LoVo (cell line): Measurements from ENCODE around the gene SHLD2.
"Not testable (repeated sequence)": the region's sequence is repeated elsewhere in the genome, so short reads cannot be mapped to it uniquely, and the experiment has no call there.

Experiments used
- DNase-seq: peaks from one replicate; pipeline ENCODE4 v3.0.0-alpha.2; 2016; ENCODE audit warnings: low spot score

SHLD2 gene

GRCh38 chr10:87085537-87085936 lies 9.5 kb upstream of the SHLD2 start:
- no peak for DNase-seq

DNA sequence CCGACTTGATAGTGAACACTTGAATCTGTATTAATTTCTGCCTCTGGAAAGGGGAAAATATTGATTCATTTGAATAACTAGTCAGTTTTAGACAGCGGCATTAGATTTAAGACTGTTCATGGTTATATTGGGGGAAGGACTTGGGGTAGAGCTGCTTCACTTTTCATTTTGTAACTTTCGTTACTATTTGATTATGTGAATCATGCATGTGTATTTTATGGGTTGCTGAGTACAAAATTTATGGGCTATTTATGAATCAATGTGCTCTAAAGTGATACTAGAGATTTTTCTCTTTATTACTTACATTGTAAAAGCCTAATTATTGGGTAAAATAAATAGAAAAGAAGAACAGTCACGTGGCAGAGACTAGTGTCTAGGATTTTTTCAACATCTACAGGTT lies 5.3 kb upstream of the SHLD2 start:
- no peak for DNase-seq

- no peak for DNase-seq
Measured at GRCh38 chr10:87090779-87091178, 4.2 kb upstream of the SHLD2 start.

DNA sequence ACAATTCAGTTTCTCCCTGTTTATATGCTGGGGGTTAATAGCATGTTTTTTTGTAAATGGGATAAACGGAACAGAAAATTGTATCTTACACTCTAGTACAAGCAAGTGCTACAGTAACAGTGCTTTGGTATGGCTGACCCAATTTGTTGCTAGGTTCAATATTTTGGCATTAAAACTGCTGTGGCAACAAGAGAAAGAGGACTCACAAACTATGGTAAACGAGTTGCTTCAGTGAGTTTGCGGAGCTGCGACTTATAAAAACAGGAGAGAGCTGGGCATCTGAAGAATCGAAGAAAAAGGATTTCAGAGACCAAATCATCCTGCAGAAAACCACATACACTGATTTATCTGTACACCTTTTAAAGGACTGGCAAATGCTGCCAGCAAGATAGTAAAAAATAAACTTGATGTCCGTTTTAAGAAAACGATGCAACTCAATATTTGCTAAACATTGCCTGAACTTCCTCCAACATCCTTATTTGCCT lies 2.6 kb upstream of the SHLD2 start:
- DNase-seq, result no peak

GRCh38 chr10:87092861-87093631 lies 2.0 kb upstream of the SHLD2 start:
- DNase-seq, result peak; percentile 65

DNA sequence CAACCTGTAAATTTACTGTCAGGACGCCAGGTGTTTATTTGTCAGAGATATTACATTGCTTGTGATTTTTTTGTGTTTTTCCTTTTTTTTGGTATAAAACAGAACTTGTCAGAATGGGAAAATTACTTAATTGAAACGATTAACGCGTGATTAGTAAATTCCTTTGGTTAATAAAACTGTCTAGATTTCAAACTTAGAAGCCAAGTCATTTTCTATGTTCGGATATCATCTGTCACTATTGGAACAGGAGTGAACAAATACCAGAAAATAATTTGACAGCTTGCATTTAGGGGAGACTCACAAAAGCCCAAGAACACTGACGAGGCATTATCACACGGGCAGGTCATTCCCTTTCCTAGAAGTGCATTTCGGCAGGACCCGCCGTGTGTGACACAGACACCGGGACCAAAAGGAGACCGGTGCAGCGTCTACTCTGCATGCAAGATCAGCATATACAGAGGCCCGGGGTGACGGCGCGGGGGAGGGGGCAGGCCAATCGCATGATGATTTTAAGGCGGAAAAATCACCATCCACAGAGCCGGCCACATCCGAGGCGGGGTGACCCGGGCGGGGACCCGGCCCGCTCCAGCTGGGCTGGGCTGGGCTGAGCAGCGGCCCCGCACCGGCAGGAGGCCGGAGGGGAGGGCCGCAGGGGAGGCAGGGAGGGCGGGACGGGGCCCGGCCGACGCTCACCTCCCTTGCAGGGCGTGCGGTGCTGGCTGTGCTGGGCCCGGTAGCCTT lies 1.2 kb upstream of the SHLD2 start:
- no peak for DNase-seq

DNA sequence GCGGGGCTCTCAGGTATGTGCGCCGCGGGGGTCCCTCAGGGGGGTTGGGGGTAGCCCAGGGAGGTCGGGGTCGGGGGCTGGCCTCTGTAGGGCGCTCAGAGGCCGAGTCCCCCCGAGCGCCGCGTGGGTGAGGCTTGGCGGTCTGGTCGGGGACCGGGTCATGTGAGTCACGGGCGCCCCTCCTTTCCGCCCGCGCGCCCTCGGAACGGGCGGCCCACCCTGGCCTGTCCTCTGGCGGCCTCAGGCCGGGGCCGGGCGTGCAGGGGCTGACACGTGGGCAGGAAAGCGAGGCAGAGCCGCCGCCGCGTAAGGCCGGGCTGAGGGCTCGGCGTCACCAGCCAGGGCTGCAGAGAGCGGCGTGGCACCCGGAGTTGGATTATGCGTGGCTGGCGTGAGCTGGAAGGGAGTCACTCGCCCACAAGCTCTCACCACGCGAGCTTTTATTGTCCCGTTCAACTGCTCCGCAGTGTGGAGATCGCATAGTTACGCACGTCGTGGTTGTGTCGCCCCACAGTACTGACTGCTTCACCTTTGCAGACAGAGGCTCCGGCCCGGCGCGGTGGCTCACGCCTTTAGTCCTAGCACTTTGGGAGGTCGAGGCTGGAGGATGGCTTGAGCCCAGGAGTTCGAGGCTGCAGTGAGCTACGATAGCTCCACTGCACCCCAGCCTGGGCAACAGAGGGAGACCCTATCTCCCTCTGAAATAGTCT lies 385 bp downstream of the SHLD2 start:
- DNase-seq, result peak; percentile 78

DNA sequence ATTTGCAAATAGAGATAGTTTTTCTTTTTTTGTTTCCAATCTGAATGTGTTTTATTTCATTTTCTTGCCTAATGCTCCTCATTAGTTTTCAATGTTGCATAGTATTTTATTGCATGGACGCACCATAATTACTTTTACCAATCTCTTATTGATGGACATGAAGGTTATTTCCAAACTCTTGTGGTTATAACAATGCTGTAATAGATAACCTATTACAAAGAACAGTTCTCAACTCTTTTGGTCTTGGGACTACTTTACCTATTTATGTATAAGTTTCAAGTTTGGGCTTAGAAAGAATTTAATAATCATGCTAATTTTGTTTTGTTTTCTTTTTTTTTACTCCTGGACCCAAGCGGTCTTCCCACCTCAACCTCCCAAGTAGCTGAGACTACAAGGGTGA lies 7.0 kb downstream of the SHLD2 start:
- no peak for DNase-seq

GRCh38 chr10:87104727-87105126 lies 9.7 kb downstream of the SHLD2 start:
- not testable (repeated sequence) for DNase-seq

GRCh38 chr10:87105446-87106124 lies 10.6 kb downstream of the SHLD2 start:
- DNase-seq, result no peak

DNA sequence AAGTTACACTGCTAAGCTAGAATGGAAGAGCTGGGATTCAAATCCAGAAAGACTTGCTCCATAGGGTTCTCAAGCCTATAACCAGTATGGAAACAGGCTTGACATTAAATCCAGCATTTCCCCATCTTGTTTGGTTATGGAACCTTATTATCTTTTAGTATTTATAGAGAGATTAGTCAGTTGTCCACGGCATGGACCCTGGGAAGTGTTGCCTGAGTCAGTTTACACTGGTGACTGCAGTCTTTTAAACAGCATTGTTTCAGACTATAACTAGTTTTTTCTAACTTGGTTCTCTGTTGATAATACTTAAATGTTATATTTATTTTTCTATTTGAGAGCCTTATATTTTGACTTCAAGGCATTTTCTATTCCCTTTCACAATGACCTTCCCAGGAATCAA lies 23.1 kb downstream of the SHLD2 start:
- DNase-seq, result not testable (repeated sequence)

GRCh38 chr10:87119029-87119428 lies 24.0 kb downstream of the SHLD2 start:
- DNase-seq, result not testable (repeated sequence)

GRCh38 chr10:87123351-87123750 lies 28.3 kb downstream of the SHLD2 start:
- DNase-seq, result not testable (repeated sequence)

- DNase-seq, result not testable (repeated sequence)
Measured at GRCh38 chr10:87127048-87127447, 32.0 kb downstream of the SHLD2 start.

- not testable (repeated sequence) for DNase-seq
Measured at GRCh38 chr10:87127607-87128156, 32.7 kb downstream of the SHLD2 start.

DNA sequence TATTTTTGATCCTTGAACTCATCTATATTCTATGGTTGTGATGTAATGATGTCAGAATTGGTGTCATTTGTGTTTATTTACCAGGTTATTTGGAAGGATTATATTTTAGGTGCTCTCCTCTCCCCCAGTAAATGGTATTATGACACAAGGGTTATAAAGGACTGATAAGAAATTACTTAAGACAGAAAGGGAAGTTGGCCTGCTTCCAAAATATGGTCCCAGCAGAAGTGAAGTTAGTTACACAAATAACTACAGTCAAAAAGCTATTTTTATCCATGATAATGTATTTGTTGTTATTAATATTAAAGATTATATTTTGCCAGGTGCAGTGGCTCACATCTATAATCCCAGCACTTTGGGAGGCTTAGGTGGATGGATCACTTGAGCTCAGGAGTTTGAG lies 37.2 kb downstream of the SHLD2 start:
- not testable (repeated sequence) for DNase-seq

- DNase-seq, result not testable (repeated sequence)
Measured at GRCh38 chr10:87133936-87134335, 38.9 kb downstream of the SHLD2 start.

DNA sequence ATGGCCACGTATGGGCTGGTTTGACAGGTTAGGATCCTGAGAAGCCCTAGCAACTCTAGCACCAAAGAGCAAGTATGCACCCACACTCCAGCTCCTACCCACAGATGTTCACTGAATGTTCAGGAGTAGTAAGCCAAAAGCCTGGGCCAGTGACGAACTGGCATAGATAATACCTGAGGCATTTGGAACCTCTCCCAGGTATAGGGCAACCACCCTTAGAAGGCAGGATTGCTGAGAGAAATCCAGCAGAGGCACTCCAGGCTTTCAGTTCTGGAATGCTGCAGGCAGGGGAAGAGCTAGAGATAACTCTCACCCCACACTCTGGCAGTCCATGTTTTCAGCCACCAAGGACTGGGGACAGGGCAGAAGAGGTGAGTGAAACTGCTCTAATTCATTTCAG lies 39.4 kb downstream of the SHLD2 start:
- DNase-seq, result not testable (repeated sequence)

GRCh38 chr10:87137478-87137877 lies 42.5 kb downstream of the SHLD2 start:
- DNase-seq, result not testable (repeated sequence)

DNA sequence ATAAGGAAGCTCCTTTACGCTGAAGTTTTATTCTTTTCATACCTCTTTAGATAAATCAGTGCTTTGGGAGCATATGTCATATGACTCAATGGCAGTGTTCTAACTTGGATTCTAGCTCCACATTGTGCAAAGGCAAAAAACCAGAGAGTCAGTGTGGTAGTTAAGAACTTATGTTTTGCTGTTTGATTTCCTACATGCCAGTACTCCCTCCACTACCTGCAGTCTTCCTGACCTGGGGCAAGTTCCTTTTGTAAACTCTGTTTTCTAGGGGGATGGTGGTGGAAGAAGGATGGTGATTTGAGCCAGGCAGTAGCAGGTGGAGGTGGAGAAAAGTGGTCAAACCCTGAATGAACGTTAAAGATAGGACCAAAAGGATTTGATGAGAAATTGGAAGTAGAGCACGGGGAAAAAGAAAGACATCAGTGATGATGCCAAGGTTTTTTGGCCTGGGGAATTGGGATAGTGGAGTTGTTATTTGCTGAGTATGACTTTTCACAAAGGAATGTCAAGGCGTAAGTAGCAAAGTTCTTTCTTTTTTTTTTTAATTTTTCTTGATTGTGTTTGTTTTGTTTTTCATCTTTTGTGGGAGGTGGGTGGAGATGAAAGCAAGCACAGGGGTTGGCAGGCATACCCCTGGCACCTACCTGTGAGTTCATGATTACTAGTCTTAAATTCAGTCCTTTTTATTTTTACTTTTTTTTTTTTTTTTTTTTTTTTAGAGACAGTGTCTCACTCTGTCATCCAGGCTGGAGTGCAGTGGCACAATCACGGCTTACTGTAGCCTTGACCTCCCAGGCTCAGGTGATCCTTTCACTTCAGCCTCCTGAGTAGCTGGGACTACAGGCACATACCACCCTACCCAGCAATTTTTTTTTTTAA lies 47.5 kb downstream of the SHLD2 start:
- not testable (repeated sequence) for DNase-seq

DNA sequence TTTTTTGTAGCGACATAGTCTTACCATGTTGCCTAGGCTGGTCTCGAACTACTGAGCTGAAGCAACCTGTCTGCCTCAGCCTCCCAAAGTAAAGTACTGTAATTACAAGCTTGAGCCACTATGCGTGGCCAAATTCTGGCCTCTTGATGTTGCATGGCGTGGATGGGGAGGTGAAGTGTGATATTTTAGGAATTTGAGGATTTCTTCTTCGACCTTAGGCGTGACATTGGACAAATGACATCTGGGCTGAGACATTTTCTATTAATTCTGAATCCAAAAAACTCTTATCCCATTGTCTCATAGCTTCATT lies 48.1 kb downstream of the SHLD2 start:
- not testable (repeated sequence) for DNase-seq
